Inferior parietal cortex (tissue), 1 donor: ENCODE data around the gene IL19.
A peak's percentile ranks its signal among the peaks of the same experiment; 100 is the strongest.

Experiments used
- DNase-seq: peaks from one replicate; pipeline ENCODE4 v3.0.0-alpha.2; 2016; ENCODE audit errors: extremely low spot score

IL19 gene

GRCh38 chr1:206863266-206863665, 92.7 kb downstream of the IL19 start:
- no peak for DNase-seq

- DNase-seq = peak; percentile 66
Measured at GRCh38 chr1:206864939-206865671, 94.5 kb downstream of the IL19 start, which contains the start of gene IL20. TSS of gene IL20 (plus strand) at chr1:206865623. CDS start at chr1:206865853, 230 bp downstream.

- no peak for DNase-seq
Measured at GRCh38 chr1:206866062-206866461, 95.5 kb downstream of the IL19 start.

- DNase-seq = no peak
Measured at GRCh38 chr1:206867239-206867638, 96.7 kb downstream of the IL19 start.

GRCh38 chr1:206867716-206868115, 97.1 kb downstream of the IL19 start:
- no peak for DNase-seq

- no peak for DNase-seq
Measured at GRCh38 chr1:206868264-206868663, 97.7 kb downstream of the IL19 start.

GRCh38 chr1:206872139-206872538, 101.6 kb downstream of the IL19 start:
- no peak for DNase-seq

GRCh38 chr1:206873603-206874188, 103.1 kb downstream of the IL19 start:
- DNase-seq = no peak

GRCh38 chr1:206875752-206876377, 105.3 kb downstream of the IL19 start:
- DNase-seq = no peak

DNA sequence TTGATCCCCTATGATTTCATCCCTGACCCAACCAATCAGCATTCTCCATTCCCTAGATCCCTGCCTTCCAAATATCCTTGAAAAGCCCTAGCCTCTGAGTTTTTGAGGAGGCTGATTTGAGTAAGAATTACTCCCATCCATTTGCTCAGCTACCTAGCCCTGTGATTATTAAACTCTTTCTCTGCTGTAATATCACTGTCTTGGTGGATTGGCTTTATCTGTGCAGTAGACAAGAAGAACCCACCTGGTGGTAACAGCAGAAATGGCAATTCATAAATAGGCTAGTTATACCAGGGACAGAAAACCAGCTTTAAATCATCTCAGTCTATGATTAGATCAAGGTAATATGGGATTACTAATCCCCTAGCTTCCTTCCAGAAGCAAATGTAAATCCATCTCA, 107.9 kb downstream of the IL19 start:
- DNase-seq = no peak

DNA sequence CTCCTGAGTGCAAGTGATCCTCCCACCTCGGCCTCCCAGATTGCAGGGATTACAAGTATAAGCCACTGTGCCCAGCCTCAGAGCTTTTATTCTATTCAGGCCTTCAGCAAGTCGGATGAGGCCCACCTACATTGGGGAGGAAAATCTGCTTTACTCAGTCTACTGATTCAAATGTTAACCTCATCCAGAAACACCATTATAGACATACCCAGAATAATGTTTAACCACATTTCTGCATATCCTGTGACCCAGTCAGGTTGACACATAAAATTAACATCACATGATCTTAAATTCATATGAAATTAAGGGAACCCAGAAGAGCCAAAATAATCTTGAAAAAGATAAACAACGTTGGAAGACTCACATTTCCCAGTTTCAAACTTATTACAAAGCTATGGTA, 109.7 kb downstream of the IL19 start:
- no peak for DNase-seq

GRCh38 chr1:206882555-206882954, 112.0 kb downstream of the IL19 start:
- no peak for DNase-seq

DNA sequence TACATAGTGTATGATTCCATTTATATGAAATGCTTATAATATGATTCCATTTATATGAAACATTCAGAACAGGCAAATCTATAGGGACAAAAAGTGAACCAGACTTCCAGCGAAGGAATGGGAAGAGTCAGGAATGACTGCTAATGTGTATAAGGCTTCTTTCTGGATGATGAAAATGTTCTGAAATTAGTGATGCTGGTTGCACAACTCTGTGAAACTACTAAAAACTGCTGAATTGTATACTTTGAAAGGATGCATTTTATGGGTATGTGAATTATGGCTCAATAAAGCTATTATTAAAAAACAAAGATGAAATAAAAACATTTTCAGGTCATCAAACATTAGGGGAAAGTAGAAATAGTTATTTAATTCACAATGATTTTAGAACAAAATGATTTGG, 112.6 kb downstream of the IL19 start:
- no peak for DNase-seq

GRCh38 chr1:206883876-206884275, 113.3 kb downstream of the IL19 start:
- DNase-seq = no peak

- no peak for DNase-seq
Measured at GRCh38 chr1:206885341-206886060, 114.9 kb downstream of the IL19 start.

DNA sequence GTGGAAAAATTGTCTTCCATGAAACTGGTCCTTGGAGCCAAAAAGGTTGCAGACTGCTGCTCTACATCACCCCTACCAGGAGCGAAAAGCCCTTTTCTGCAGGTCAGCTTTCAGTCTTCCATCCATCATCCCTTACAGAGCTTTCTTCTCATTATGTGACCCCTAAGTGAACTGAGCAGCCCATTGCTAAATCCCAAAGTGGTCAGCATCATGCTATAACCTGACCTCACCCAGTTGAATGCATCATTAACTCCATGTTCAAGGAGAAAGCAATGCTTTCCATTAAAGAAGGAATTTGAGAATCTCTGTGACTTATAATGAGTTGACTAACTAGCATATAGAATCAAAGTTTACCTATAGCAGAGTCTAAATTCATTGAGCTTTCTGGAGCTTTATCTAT, 116.3 kb downstream of the IL19 start:
- no peak for DNase-seq

- no peak for DNase-seq
Measured at GRCh38 chr1:206887701-206888100, 117.1 kb downstream of the IL19 start.

DNA sequence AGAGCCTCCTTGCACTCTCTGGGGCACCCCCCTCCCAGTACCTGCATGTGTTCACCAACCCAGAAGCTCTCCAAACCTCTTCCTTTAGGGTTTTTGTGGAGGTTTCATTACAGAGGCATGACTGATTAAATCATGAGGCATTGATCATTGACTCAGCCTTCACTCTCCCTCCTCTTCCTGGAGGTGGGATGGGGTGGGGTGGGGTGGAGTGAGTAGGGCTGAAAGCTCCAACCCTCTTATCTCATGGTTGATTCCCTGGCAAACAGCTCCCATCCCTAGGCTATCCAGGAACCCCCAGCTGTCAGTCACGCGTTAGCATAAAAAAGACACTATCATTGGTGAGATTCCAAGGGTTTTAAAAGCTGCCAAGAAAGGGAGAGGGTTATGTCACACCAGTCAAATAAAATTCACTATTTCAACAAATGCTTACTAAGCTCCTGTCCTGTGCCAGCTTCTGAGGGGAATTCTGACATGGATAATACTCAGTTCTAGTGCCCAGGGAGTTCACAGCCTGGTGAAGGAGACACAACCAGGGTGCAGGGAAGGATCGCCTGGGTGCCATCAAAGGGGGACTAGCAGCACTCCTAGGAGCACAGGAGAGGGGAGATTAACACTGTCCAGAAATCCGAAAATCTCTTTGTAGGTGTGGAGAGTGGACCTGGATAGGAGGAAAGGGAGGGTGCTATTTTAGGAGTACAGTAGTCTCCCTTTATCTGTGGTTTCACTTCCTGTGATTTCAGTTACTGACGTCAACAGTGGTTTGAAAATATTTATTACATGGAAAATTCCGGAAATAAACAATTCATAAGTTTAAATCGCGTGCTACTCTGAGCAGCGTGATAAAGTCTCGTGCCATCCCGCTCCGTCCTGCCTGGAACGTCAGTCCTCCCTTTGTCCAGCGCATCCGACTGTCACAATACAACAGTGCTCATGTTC, 119.8 kb downstream of the IL19 start:
- no peak for DNase-seq

- no peak for DNase-seq
Measured at GRCh38 chr1:206891412-206891811, 120.8 kb downstream of the IL19 start.
